LNCaP clone FGC (cell line): ENCODE data around the gene FBLN2.

Experiments used
- DNase-seq: peaks from one replicate; pipeline ENCODE4 v3.0.0-alpha.2; 2011; ENCODE audit warnings: low read depth
- H3K4me3 ChIP-seq: 2 replicates; pipeline ENCODE4 v1.5.1; 2011; ENCODE audit warnings: mild to moderate bottlenecking, low read depth, low read length, control low read depth
- CTCF ChIP-seq: IDR thresholded peaks from 2 replicates; pipeline ENCODE4 v1.5.1; 2012; ENCODE audit warnings: mild to moderate bottlenecking; ENCODE audit not compliant: control insufficient read depth, insufficient read depth; ENCODE audit errors: extremely low read depth

FBLN2 gene

DNA sequence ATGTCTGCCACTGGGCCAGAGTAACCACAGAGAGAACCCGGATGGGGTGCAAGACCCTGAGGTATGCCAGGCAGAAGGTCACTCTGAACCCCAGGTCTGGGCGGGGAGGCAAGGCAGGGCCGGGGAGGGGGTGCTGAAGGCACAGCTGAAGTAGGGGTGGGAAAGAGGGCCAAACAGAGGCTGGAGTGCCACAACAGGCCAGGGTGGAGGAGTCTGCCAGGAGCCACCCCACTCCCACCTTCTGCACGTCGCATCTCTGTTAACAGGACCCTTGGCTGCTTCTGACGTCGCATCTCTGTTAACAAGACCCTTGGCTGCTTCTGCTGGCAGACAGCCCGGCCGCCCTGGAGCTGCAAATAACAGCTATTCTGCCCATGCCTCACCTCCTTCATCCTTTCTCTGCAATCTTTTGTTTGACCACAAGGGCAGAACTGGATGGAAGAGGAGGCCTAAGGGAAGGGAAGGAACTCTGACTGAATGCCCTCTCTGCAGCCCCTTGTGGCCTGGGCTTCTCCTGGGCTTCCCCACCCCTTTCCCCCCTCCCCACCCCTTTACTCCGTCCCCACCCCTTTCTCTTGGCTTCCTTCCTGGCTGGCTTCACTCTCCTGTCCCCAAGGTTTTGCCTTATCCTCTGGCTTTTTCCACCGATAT, 20.6 kb upstream of the FBLN2 start:
- TF ChIP-seq CTCF: no peak
- H3K4me3 ChIP-seq: no peak overlapping the region
- DNase-seq: no peak

DNA sequence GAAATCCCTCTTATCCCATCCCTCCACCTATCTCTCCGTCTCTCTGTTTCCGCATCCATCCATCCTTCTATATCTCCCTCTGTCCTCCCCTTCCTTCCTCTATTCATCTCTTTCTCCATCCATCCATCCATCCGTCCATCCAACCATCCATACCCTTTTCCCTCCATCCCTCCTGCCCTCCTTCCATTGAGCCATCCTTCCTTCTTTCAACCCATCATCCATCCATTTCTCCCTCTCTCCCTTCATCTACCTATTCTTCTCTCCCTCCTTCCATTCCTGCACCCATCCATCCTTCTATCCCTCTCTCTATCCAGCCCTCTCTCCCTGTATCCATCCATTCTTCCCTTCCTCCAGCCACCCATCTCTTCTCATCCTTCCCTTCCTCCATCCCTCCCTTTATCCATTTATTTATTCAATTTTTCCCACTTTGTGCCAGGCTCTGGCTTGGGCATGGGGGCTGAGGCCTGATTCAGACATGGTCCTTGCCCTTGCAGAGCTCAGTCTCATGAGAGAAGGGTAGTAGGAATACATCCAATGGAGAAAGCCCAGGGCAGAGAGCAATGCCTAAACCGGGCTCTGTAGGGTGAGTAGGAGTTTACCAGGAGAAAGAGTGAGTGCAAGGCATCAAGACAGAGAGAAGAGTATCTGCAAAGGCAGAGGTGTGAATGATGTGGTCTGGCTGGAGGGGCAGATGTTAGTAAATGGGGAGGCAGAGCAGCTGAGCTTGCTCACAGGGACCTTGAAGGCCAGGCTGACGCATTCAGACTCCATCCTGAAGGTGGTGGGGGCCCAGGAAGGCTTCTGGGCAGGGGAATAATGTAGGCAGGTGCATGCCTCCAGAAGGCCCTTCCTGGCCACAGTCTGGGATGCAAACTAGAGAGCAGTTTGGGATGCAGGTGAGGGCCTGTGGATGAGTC, 19.5 kb upstream of the FBLN2 start:
- TF ChIP-seq CTCF: no peak
- no peak overlapping the region for H3K4me3 ChIP-seq
- DNase-seq: no peak

GRCh38 chr3:13530241-13531009, 18.5 kb upstream of the FBLN2 start:
- no peak overlapping the region for H3K4me3 ChIP-seq
- no peak for TF ChIP-seq CTCF
- no peak for DNase-seq

- no peak for TF ChIP-seq CTCF
- H3K4me3 ChIP-seq: no peak overlapping the region
- no peak for DNase-seq
Observed at GRCh38 chr3:13532085-13532484, 16.8 kb upstream of the FBLN2 start.

DNA sequence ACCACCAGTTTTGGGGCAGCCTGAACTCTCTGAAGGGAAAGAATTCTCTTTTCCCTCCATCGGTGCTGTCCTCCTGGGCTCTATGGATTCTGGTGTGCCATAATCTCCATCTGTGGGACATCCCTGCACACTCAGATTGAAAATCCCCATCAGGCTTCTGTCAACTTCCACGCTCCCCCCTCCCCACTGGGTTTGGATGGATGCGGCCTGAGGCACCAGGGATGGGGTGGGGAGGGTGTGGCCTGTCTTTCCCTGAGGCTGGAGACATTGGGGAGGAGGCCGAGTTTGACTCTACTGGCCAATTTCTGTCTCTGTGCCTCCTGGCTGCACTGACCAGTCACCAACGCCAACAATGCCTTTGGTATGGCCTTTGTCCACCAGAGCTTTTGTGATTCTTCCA, 16.3 kb upstream of the FBLN2 start:
- no peak overlapping the region for H3K4me3 ChIP-seq
- TF ChIP-seq CTCF: no peak
- DNase-seq: no peak

GRCh38 chr3:13533885-13534301, 15.0 kb upstream of the FBLN2 start:
- no peak for DNase-seq
- TF ChIP-seq CTCF: no peak

More at GRCh38 chr3:13533885-13534301, 15.0 kb upstream of the FBLN2 start:
- no peak overlapping the region for H3K4me3 ChIP-seq
